Measurements from ENCODE around the gene SPAG17.

The SPAG17 gene

GRCh38 chr1:118004312-118004711, 180.7 kb downstream of the SPAG17 start:
- TF ChIP-seq, protein P1, sequence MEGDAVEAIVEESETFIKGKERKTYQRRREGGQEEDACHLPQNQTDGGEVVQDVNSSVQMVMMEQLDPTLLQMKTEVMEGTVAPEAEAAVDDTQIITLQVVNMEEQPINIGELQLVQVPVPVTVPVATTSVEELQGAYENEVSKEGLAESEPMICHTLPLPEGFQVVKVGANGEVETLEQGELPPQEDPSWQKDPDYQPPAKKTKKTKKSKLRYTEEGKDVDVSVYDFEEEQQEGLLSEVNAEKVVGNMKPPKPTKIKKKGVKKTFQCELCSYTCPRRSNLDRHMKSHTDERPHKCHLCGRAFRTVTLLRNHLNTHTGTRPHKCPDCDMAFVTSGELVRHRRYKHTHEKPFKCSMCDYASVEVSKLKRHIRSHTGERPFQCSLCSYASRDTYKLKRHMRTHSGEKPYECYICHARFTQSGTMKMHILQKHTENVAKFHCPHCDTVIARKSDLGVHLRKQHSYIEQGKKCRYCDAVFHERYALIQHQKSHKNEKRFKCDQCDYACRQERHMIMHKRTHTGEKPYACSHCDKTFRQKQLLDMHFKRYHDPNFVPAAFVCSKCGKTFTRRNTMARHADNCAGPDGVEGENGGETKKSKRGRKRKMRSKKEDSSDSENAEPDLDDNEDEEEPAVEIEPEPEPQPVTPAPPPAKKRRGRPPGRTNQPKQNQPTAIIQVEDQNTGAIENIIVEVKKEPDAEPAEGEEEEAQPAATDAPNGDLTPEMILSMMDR (conservative IDR thresholded peaks at IDR 0.05): no peak

GRCh38 chr1:117985973-117986372, 199.1 kb downstream of the SPAG17 start:
- TF ChIP-seq, protein P1 (conservative IDR thresholded peaks at IDR 0.05): no peak
- no peak overlapping the region for H3K27ac ChIP-seq

More at GRCh38 chr1:118004312-118004711, 180.7 kb downstream of the SPAG17 start:
- no peak overlapping the region for H3K27ac ChIP-seq

DNA sequence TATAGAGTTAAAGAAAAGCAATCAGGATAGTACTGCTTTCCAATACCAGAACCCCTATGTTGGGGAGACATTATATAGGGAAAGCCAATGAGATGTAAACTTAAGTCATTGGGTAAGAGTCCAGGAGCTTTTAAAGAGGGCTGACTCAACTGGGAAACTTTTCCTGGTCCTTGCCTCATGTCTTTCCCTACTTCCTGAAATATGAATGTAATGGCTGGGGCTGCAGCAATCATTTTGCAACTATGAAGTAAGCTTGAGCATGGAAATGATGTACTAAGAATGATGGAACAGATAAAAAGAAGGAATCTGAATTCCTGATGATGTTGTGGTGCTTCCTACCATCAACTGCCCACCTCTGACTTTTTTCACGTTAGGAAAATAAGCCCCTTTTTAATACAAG, 199.8 kb downstream of the SPAG17 start:
- no peak overlapping the region for H3K27ac ChIP-seq
- TF ChIP-seq, protein P1 (conservative IDR thresholded peaks at IDR 0.05): no peak

- TF ChIP-seq, protein P1 (conservative IDR thresholded peaks at IDR 0.05): no peak
- H3K27ac ChIP-seq: no peak overlapping the region
Measured at GRCh38 chr1:117981455-117982192, 203.4 kb downstream of the SPAG17 start.

DNA sequence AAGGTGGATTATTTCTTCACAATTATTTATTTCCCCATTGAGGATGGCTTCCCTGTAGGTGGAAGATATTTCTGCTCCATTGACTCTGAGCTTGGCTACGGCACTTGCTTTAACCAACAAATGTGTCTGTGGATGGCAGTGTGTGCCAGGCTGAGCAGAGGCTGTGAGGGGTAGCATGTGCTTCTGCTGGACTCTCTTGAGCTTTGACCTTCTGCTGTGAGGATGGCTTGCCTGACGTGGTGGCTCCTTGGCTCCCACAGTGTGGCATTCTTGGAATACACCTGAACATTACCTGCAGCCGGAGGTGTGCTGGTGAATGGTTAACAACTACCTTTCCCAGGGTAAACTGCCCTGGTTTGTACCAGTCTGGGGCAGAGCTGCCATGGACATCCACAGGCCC, 208.6 kb downstream of the SPAG17 start:
- no peak overlapping the region for H3K27ac ChIP-seq
- TF ChIP-seq, protein P1 (conservative IDR thresholded peaks at IDR 0.05): no peak

DNA sequence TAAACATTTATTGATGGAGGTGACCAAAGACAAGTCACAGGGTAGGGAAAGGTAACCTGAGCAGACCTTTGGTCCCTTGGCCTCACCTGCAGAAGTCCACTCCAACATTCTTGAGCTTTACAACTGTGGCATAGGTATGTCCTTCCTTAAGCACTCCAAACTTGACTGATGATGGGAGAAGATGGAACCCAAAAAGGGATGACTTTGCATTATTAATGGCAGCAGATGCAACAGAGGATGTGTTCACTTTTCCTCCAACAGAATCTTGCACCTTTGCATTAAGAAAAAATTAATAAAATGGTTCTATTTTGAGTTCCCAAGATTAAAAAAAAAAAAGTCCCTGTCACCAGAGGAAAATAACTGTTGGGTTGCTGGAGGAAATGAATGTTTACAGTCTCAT, 213.3 kb downstream of the SPAG17 start:
- TF ChIP-seq, protein P1 (conservative IDR thresholded peaks at IDR 0.05): no peak
- no peak overlapping the region for H3K27ac ChIP-seq

DNA sequence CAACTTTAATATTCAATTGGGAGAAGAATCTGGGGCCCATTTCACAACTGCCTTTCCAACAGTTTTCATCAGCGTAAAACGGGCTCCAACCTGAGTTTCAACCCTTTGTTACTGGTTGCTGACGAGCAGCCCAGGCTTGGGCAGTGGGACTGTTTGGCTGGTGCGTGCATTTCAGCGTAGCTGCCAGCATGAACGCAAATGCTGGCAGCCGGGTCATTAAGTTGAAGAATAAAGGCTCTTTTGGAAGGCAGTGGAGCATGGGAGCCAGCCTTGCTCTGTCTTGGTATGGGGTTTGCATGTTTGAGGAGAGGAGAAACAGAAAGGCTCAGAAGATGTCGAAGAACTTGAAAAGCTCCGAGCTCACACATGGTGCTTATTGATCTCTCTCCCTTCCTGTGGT, 214.8 kb downstream of the SPAG17 start:
- H3K27ac ChIP-seq: no peak overlapping the region
- TF ChIP-seq, protein P1 (conservative IDR thresholded peaks at IDR 0.05): no peak

Data from VCaP (cell line).